ENCODE results near the gene PRKAA1.
A peak's percentile ranks its signal among the peaks of the same experiment; 100 is the strongest.
"Not testable (repeated sequence)": the region's sequence is repeated elsewhere in the genome, so short reads cannot be mapped to it uniquely, and the experiment has no call there.

Gene PRKAA1

DNA sequence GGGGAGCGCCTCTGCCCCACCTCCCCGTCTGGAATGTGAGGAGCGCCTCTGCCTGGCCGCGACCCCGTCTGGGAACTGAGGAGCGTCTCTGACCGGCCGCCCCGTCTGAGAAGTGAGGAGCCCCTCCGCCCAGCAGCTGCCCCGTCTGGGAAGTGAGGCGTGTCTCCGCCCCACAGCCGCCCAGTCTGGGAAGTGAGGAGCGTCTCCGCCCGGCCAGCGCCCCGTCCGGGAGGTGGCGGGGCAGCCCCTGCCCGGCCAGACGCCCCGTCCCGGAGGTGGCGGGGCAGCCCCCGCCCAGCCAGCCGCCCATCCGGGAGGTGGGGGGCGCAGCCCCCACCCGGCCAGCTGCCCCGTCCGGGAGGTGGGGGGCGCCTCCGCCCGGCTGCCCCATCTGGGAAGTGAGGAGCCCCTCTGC is 75.7 kb downstream of the PRKAA1 start:
- not testable (repeated sequence) for DNase-seq (ENCODE audit: low read depth)

- no peak for DNase-seq (ENCODE audit: low read depth)
Observed at GRCh38 chr5:40720069-40720468, 78.1 kb downstream of the PRKAA1 start.

- DNase-seq (ENCODE audit: low read depth) = peak; percentile 75
Observed at GRCh38 chr5:40717281-40717680, 80.9 kb downstream of the PRKAA1 start.

- no peak for DNase-seq (ENCODE audit: low read depth)
Observed at GRCh38 chr5:40716590-40716989, 81.6 kb downstream of the PRKAA1 start.

- no peak for DNase-seq (ENCODE audit: low read depth)
Observed at GRCh38 chr5:40716000-40716399, 82.2 kb downstream of the PRKAA1 start.

- DNase-seq (ENCODE audit: low read depth) = no peak
Observed at GRCh38 chr5:40714001-40714400, 84.2 kb downstream of the PRKAA1 start.

DNA sequence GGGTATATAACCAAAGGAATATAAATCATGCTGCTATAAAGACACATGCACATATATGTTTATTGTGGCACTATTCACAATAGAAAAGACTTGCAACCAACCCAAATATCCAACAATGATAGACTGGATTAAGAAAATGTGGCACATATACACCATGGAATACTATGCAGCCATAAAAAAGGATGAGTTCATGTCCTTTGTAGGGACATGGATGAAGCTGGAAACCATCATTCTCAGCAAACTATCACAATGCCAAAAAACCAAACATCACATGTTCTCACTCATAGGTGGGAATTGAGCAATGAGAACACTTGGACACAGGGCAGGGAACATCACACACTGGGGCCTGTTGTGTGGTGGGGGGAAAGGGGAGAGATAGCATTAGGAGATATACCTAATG is 87.6 kb downstream of the PRKAA1 start:
- not testable (repeated sequence) for DNase-seq (ENCODE audit: low read depth)

Measured in stromal cell of bone marrow (primary cell).